Stimulated activated CD8-positive, alpha-beta memory T cell treated with anti-CD3 and anti-CD28 coated beads, Interleukin-2, amount 100 ng/mL, for 1 hour (primary cell): Measurements from ENCODE around the gene NAV1.

Source experiments
- DNase-seq, 2 donors: peaks; one replicate each; pipeline ENCODE4 v3.0.0-alpha.2; 2020; ENCODE audit warnings: low read depth in 2 of 2

Gene NAV1

DNA sequence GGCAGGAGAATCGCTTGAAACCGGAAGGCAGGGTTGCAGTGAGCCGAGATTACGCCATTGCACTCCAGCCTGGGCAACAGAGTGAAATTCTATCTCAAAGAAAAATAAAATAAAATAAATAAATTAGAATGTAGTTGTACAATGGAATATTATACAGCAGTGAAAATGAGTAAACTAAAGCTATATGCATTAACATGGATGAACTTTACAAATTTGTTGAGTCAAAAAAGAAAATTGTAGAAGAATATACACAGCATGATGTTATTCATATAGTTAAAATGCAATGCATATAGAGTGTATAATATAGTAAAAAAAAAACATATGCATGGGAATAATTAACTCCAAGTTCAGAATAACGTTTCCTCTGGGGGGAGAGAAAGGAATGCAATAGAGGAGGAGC, 11.0 kb upstream of the NAV1 start:
- no peak for DNase-seq

DNA sequence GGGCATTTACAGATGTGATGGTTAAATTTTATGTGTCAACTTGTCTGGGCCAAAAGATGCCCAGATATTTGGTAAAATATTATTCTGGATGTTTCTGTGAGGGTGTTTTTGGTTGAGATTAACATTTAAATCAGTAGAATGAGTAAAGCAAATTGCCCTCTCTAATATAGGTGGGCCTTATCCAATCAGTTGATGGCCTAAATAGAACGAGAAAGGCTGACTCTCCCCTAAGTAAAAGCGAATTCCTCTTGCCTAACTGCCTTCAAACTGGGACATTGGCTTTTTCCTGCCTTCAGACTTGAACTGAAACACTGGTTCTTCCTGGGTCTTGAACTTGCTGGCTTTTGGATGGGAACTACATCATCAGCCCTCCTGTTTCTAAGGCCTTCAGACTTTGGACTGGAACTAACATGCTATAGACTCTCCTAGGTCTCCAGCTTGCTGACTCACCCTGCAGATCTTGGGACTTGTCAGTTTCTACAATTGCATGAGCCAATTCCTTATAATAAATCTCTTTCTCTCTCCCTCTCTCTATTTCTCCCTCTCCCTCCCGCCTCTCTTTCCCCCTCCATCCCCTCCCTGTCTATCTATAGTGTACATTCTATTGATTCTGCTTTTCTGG, 10.2 kb upstream of the NAV1 start:
- DNase-seq: no peak

DNA sequence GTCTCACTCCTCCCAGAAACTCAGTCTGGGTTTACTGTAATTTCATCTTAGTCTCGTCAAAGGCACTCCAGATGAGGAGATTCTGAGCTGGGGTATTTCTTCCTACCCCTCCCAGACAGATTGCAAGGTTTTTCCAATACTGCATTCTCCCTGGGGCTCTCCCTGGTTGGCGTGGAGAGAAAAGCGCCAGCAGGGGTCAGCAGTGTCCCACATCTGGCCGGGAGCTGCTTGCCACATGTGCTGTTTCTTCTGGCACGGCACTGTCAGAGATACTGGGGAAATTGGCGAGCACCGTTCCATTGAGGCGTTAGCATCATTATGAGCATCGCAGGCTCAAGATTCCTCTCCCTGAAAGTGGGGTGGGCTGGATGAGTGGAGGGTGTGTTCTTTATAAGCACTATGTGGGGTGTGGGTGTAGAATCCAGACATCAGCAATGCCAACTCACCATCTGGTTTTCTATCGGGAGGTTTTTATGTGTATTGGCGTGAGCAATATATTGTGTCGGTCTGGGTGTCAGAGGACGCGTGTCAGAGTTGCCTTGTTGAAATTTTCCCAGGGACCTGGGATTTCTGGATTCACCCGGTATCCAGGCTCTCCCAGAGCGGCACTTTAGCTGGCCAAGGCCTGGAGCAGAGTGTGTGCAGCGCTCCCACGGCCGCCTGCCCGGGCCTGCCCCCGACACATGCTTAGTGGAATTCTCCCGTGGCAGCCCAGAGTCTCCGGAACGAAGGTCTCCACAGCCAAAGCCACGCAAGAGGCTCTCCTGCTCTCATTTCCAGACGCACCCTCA, 8.0 kb upstream of the NAV1 start:
- DNase-seq: no peak

DNA sequence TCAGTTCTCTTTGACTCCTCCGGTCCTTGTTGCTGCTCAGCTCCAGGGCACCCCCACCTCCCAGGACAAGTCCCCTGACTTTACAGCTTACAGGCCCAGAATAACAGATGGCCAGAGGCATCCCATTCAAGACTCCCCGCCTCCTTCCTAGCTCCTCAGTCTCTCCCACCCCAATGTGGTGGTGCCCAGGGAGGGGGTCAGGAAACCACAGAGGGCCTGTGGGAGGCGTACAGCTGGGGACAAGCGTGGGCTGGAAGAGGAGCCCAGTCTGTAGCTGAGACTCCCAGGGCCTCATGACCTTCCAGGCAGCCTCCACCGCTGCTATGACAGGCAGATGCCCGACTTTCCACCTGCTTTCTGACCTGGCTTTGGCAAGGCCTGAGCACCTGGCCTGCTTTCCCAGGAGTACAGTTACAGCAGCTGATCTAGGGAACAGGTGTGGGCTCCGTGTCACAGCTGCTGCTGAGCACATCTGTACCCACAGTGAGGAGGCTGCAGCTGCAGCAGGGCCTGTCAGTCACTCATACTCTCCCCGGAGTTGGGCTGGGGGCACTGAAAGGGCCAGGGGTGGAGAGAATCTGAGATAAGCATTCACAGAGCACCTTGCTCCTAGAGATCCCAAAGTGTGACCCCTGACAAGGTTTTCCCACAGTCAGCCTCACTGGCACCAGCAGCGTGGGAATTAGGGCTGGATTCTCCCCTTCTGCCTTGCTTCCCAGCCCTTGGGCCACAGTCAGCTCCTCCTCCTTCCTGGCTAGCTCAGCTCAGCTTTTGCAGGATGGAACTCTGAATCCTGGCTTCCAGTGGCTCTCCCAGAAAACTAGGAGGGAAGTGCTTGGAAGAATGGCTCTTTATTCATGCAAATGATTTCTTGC, 7.1 kb upstream of the NAV1 start:
- no peak for DNase-seq

DNA sequence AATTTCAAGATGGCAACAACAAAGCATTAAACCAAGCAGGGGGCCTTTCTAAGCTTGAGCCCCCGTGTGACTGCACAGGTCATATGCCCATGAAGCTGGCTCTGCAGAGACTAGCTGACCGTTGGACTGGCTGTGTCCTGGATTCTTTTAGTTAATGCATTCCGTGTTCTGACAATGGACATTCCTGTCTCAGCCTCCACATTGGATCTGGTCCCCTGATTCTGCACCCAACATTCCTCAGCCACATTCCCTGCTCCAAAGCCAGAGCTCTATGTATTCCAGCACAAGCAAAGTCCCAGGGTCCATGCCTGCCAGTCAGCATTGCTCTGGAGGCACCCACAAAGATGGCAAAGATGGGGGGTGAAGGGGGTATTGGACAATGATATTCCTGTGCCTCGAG, 5.1 kb upstream of the NAV1 start:
- DNase-seq: no peak

DNA sequence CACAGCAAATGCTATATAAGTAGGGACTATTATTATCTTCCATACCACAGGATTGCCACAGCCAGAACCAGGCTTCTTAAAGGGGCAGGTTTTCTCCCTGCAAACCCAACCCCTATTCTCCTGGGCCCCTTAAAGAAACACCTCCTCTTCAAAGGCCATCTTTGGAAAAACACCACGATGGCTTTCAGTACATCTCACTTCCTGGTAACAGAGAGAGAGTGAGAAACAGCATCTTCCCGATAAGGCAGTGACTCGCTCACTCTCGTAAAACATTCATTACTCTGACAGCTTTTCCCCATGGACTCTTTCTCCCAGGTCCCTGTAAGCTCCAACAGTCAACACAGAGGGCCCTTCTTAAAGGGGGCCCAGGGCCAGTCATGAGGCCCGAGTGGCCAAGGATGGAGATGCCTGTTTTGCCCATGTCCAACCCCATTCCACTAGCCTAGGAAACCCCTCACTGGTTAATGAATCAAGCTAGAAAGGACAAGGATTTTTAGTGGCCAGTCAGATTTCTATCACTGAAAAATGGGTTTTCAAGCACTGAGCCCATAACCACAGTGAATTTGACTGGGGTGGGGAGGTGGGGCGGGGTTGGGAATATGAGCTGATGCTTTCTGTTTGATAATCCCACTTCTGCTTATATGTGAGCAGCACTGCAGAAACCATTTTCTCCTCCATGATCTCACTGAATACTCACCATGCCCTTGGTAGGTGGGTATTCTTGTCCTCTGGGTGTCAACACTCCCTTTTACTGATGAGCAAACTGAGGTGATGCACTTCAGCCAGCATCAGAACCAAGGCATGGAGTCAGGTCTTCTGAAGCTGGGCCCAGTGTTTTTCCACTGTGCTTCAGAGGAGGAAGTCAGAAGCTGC, 3.6 kb upstream of the NAV1 start:
- DNase-seq: no peak

DNA sequence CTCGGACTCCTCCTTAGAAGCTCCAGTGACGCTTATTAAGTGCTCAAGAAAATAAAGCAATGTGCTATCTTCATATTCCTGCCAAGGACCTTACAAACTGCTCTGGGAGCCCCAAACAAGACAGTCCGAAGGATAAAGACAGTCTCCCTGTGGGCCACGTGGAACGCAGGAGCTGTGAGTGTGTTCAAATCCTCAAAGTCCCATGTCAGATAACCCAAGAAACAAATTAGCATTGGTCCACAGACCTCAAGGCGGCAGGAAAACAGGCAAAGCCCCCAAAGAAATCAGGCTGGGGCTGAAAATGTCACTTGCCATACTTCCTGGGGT, 3.0 kb upstream of the NAV1 start:
- DNase-seq: no peak

DNA sequence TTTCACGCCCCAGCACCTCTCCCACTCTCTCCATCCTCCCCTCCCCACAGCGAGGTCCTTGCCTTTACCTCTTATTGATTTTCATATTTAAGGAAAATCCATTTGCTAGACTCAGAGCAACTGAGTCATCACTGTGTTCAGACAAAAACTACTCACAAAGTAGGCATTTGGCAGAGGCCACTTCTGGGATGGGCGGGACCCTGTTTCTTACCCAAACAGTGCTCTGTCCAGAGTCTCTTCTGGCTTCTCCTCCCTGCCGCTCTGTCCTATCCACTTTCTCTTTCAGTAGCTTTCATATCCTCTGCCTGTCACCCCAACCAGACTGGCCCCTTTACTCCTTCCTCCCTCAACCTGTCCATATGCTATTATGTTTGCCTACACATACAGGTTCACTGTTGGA, 2.4 kb upstream of the NAV1 start:
- DNase-seq: no peak

DNA sequence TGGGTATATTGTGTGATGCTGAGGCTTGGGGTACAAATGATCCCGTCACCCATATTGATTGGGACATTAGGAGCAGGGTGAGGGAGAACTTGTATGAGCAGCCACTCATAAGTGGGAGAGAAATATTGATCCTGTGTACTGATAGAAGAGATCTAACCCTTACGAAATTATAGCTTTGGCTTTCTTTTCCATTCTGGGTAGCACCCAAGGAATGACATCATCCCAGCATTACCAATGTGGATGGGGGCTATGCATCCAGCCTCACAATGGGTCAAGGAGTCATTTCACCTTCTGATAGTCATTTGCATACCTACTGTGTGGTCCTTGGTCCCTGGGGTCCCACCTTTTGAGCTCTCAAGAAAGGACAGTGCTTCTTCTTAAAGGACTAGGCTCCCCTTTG, 1.9 kb upstream of the NAV1 start:
- DNase-seq: no peak

DNA sequence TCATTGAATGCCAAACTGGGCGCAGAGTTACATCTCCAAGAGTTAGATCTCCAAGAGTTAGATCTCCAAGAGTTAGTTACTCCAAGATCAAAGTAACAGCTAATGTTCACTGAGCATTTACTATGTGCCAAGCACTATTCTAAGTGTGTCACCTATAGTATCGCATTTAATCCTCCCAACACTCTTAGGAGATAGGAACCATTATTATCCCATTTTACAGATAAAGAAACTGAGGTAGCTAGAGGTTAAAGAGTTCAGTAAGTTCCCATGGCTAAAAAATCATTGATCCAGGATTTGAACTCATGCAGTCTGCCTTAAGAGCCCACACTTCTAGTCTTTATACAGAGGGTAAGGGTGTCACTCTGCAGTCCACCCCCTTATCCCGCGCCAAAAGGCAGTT, 1.5 kb upstream of the NAV1 start:
- no peak for DNase-seq

DNA sequence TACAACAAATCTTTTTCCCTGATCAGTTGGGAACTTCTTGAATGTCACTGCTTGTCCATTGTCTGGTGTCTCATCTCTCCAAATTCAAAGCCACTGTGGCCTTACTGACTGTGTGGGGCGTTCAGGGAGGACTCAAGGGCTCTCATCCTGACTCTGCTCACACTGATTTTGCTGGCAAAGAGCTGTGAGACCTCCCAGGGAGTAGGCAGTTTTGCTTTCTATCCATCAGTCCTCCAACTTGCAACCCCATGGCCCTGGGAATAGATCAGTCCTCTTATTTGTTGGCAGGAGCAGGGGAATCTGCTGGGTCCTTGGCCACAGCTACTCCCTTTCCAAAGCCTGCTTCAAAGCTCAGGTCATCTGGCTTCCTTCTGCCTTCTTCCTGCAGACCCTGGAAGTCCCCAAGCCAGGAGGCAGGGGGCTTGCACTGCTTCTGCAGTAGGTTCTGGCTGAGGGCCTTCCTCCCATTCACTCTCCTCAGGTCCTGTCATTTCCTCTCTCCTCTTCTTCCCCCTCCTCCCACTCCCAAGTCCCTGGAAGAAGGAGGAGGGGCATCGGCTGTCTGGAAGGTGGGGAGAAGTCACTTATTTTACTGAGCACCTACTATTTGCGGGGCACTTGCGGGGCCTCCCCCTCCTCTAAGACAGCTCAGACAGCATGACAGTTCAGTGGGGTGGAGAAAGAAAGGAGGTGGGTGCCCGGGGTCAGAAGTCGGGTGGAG, 876 bp upstream of the NAV1 start:
- DNase-seq: no peak

DNA sequence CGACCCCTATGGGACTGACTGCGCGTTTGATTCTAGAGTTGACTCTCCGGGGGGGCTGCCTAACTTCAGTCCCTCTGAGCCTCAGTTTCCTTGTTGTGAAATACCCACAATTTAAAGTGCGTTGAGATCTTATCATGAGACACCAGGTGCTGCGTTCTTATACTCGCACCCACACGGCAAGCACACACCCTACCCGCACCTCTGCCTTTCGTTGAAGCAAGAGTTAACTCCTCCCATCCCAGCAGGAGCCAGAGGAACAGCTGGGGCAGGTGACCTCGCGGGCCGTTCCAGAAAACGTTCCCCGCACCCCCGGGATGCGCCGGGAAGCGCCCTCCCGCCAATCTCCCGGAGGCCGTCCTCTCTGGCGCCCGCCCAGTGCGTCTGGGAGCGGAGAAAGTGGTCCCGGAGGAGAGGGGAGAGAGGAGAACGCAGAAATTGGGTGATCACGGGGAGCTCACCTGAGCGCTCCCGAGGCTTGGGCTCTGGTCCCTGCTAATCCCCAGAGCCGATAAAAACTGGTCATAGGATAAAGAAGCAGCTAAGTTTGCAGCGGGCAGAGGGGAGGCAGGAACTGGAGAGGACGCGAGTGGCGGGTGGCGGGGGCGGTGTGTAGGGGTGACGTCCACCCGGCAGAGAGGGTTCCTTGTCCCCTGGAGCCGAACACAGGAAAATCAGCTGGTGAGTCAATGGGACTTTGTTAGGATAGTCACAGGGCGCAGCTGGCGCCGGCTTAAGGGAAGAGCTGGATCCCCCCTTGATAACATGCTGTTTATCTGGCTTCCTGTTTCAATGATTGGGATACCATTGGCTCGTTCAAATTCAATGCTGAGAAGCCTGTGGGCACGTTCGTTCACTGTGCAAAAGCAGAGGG, 869 bp downstream of the NAV1 start:
- no peak for DNase-seq

DNA sequence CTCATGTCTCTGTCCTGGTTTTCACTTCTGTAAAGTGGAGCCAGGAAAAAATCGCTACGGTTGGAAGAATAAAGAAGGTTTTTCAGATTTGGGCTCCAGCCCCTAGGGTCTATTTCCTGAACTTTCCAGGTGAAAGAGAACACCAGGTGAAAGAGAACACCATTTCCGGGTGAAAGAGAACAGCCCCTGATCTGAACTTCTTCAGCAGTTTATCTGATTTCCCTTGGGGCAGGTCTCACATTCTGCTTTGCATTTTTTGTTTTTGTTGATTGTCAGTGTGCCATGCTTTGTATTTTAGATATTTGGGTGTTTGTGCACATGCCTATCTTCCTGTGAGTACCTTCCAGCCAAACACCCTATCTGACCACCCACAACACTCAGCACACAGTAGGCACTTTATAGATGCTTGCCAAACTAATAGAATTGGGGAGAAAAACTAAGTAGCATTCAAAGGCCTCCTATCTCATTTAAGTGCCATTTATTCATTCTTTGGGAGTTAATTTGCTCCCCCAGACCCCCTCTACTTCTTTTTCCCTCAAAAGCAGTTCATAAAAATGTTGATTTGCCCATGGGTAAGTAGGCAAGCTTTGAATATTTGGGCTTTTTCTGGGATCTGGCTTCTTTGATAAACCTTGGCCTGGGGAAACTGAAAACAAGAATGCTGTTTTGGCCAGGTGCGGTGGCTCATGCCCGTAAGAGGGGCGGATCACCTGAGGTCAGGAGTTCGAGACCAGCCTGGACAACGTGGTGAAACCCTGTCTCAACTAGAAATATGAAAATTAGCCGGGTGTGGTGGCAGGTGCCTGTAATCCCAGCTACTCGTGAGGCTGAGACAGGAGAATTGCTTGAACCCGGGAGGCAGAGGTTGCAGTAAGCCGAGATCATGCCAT, 2.2 kb downstream of the NAV1 start:
- DNase-seq: no peak

DNA sequence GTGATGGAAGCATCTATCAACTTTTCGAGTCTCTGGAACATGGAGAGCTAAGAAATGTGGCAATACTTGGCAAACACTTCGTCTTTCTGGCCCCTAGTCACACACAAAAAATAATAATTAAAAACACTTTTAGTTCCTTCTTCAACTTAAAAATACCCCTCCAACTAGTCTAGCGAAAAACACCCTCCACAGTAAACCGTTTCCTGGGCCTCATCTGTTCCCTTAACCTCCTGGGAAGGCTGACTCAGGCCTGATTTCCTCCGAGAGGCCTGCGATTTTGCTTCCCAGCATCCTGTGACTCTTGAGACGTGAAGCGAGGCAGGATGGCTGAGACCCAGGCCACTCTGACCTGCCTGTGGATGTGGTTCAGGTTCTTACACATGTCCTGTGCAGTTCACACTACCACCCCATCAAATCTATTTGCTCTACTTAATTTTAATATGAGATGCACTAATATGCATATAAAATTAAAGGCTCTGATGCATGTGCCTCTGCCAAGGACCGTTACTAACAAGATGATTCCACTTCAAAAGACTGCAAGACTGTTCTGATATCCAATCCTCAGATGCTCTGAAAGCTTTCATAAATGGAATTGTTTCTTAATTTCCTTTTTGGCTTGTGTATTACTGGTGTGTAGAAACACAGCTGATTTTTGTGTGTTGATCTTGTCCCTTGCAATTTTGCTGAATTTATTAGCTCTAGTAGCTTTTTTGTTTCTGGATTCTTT, 3.5 kb downstream of the NAV1 start:
- DNase-seq: no peak

DNA sequence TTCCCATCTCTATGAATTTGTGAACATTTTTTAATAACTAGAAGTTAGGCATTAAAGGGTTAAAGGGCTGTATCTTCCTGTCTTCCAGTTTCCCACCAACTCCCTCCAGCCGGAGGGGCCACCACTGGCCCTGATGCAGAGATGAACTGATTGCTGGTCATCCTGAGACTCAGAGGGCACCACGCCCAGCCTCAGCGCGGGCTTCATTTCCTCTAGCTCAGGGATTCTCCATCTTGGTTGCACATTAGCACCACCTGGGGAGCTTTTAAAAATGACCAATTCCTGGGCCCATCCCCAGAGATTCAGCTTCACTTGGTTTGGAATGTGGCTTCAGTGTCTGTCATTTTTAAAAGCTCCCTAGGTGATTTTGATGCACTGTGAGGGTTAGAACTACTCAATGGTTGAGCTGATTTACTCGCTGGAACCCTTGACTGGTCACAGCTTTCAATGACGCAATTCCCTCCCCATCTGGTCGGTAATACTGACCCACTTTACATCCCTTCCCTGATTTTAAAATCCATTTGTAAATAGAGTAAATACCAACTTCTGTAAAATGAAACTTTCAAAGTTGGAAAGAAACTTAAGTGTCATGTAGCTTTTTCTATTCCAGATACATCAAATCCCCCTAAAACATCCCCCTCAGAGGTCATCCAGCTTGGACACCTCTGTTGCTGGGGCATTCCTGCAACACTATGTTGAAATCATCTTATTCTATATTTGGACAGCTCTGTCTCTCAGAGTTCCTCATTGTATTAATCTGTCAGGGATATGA, 5.1 kb downstream of the NAV1 start:
- no peak for DNase-seq

DNA sequence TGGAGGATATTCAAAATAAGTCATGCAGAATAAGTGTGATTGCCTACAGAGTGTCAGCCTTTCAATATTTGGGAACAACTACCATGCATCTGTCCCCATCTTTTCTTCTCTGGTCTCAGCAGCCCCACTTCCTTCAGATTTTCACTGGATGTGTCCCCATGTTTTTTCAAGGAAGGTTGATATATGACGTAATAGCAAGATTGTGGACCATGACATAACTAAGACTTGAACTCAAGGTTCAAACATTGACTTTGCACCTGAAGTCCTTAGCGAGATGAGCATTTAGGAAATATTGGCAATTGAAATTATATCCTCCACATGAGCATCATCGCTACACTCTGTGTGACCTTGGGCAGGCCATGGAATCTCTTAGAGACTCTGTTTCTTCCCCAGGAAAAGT, 5.8 kb downstream of the NAV1 start:
- DNase-seq: no peak

DNA sequence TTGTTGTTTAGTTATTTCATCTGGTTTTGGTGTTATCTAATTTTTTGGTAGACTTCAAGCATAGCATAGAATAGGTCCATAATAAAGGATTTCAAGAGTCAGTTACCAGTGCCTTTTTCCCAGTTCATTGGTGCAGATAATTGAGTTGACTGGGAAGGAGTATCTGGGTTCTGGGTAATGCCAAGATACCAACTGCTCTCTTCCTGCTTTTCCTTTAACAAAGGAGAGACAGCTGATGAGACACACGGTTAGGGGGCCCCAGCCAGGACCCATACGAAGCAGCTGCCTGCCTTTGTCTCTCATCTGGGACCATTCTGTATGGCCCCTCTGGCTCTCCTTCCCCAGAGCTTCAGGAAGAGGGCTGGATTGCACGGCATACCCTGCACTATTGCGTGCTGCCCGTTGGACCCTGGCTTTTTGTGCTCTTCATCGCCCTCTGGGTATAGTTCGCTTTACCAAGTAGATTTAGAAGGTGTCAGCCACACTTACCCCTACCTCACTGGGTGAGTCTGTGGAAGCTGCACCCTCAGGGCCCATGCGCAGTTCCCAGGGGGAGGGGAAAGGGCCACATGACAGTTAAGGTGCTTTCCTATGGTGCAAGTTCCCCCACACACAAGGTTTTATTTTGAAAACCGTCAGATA, 7.0 kb downstream of the NAV1 start:
- DNase-seq: no peak
